Liver (tissue), 3 donors: ENCODE measurements around the gene SLC2A9.

Source experiments
- GABPA ChIP-seq, 2 donors: IDR thresholded peaks in 1 of 2; conservative IDR thresholded peaks in 1 of 2; 2 replicates each; pipeline ENCODE4 v1.6.1; 2016; ENCODE audit warnings: antibody characterized with exemption in 2 of 2, mild to moderate bottlenecking in 1 of 2, moderate library complexity in 1 of 2
- NR2F2 ChIP-seq: IDR thresholded peaks from 2 replicates; pipeline ENCODE4 v1.6.1; 2016; ENCODE audit warnings: antibody characterized with exemption
- RAD21 ChIP-seq, 2 donors: IDR thresholded peaks; 2 replicates each; pipeline ENCODE4 v1.6.1; 2016; ENCODE audit warnings: antibody characterized with exemption in 2 of 2, mild to moderate bottlenecking in 2 of 2
- SP1 ChIP-seq: IDR thresholded peaks from 2 replicates; pipeline ENCODE4 v1.6.1; 2018; ENCODE audit warnings: antibody characterized with exemption, mild to moderate bottlenecking
- TF ChIP-seq, protein P1 (sequence below): fragments of 150-350 bp; IDR thresholded peaks from 2 replicates; pipeline ENCODE4 v1.5.1; 2017; ENCODE audit warnings: improper control_type of control experiment, low read depth, low read length; ENCODE audit not compliant: missing input control
- TF ChIP-seq, protein P2 (sequence below): IDR thresholded peaks from 2 replicates; pipeline ENCODE4 v1.6.1; 2016; ENCODE audit warnings: antibody characterized with exemption, mild to moderate bottlenecking
- TF ChIP-seq, protein P3 (sequence below): IDR thresholded peaks from 2 replicates; pipeline ENCODE4 v1.6.1; 2016; ENCODE audit warnings: antibody characterized with exemption
- donor health status: healthy.
- donor health status: healthy.

DNA sequence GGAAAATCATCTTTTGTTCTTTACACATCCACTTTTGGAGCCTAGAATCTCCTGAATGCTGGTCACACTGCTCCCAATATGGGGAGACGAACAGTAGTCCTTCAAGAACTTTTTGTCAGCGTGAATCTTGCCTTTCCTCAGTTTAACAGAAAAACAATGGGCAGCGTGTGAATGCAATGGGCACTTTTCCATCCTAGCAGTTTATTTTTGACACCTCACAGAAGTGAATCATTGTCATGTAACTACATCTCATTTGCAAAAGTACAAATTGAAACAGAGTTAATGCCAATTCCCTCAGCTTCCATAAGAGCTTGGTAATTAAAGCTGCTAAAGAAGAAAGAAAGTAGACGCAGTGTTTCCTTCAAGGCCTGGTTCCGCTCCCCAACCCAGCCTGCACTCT is 154.4 kb downstream of the SLC2A9 start:
- TF ChIP-seq SP1 (no peak), GABPA (IDR thresholded peaks at IDR 0.05 in 1 of 2, conservative IDR thresholded peaks at IDR 0.05 in 1 of 2) (no peak), RAD21 (IDR thresholded peaks at IDR 0.05) (no peak), NR2F2 (no peak)
- TF ChIP-seq, protein P1, sequence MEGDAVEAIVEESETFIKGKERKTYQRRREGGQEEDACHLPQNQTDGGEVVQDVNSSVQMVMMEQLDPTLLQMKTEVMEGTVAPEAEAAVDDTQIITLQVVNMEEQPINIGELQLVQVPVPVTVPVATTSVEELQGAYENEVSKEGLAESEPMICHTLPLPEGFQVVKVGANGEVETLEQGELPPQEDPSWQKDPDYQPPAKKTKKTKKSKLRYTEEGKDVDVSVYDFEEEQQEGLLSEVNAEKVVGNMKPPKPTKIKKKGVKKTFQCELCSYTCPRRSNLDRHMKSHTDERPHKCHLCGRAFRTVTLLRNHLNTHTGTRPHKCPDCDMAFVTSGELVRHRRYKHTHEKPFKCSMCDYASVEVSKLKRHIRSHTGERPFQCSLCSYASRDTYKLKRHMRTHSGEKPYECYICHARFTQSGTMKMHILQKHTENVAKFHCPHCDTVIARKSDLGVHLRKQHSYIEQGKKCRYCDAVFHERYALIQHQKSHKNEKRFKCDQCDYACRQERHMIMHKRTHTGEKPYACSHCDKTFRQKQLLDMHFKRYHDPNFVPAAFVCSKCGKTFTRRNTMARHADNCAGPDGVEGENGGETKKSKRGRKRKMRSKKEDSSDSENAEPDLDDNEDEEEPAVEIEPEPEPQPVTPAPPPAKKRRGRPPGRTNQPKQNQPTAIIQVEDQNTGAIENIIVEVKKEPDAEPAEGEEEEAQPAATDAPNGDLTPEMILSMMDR: no peak
- TF ChIP-seq, protein P2, sequence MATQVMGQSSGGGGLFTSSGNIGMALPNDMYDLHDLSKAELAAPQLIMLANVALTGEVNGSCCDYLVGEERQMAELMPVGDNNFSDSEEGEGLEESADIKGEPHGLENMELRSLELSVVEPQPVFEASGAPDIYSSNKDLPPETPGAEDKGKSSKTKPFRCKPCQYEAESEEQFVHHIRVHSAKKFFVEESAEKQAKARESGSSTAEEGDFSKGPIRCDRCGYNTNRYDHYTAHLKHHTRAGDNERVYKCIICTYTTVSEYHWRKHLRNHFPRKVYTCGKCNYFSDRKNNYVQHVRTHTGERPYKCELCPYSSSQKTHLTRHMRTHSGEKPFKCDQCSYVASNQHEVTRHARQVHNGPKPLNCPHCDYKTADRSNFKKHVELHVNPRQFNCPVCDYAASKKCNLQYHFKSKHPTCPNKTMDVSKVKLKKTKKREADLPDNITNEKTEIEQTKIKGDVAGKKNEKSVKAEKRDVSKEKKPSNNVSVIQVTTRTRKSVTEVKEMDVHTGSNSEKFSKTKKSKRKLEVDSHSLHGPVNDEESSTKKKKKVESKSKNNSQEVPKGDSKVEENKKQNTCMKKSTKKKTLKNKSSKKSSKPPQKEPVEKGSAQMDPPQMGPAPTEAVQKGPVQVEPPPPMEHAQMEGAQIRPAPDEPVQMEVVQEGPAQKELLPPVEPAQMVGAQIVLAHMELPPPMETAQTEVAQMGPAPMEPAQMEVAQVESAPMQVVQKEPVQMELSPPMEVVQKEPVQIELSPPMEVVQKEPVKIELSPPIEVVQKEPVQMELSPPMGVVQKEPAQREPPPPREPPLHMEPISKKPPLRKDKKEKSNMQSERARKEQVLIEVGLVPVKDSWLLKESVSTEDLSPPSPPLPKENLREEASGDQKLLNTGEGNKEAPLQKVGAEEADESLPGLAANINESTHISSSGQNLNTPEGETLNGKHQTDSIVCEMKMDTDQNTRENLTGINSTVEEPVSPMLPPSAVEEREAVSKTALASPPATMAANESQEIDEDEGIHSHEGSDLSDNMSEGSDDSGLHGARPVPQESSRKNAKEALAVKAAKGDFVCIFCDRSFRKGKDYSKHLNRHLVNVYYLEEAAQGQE: no peak
- TF ChIP-seq, protein P3, sequence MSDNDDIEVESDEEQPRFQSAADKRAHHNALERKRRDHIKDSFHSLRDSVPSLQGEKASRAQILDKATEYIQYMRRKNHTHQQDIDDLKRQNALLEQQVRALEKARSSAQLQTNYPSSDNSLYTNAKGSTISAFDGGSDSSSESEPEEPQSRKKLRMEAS: no peak
